ENCODE measurements around the gene FAM117A. TPM values are rescaled to one million over a fixed set of nuclear protein-coding genes. Genes with fewer than 3 reads are reported as not detected.
"Not testable (repeated sequence)": the region's sequence is repeated elsewhere in the genome, so short reads cannot be mapped to it uniquely, and the experiment has no call there.

Gene FAM117A
- polyA plus RNA-seq, 1 experiment = 2.5 TPM

- Histone ChIP-seq H3K27ac (ENCODE audit: low read depth, low read length) (no peak overlapping the region), H3K9me3 (ENCODE audit: control insufficient read depth, insufficient read depth, low read length) (no peaks in the 10 kb centered on the region; the same call in 1 of the 2 replicates), H3K27me3 (ENCODE audit: control insufficient read depth, insufficient read depth, low read length) (peaks cover 33% of the 10 kb centered on the region), H3K4me3 (ENCODE audit: low read depth, low read length) (no peak overlapping the region)
- no peak for DNase-seq (ENCODE audit: low read depth, low spot score)
- TF ChIP-seq CTCF (IDR thresholded peaks at IDR 0.05; ENCODE audit: low read depth, low read length) = no peak
- CTCF ChIA-PET = no interaction called here
- POLR2A ChIA-PET = no interaction called here
These were observed 2.9 kb downstream of the FAM117A start for GRCh38 chr17:49760932-49761558.

- POLR2A ChIA-PET = no interaction called here
These were observed 3.6 kb downstream of the FAM117A start for GRCh38 chr17:49760296-49760695.

GRCh38 chr17:49759203-49759602 lies 4.7 kb downstream of the FAM117A start:
- ChIA-PET CTCF (interaction anchor here (0.8 kb wide), 1 partner anchor 51 kb away, joined by 3 read pairs; no protein-coding TSS in a partner anchor), POLR2A (no interaction called here)
- Histone ChIP-seq H3K27ac (ENCODE audit: low read depth, low read length) (no peak overlapping the region), H3K4me3 (ENCODE audit: low read depth, low read length) (no peak overlapping the region), H3K27me3 (ENCODE audit: control insufficient read depth, insufficient read depth, low read length) (peaks cover 33% of the 10 kb centered on the region), H3K9me3 (ENCODE audit: control insufficient read depth, insufficient read depth, low read length) (no peaks in the 10 kb centered on the region; the same call in 1 of the 2 replicates)
- DNase-seq (ENCODE audit: low read depth, low spot score) = no peak
- no peak for TF ChIP-seq CTCF (IDR thresholded peaks at IDR 0.05; ENCODE audit: low read depth, low read length)

More at GRCh38 chr17:49760296-49760695, 3.6 kb downstream of the FAM117A start:
- DNase-seq (ENCODE audit: low read depth, low spot score) = no peak
- CTCF ChIA-PET = no interaction called here
- no peak for TF ChIP-seq CTCF (IDR thresholded peaks at IDR 0.05; ENCODE audit: low read depth, low read length)
- Histone ChIP-seq H3K27me3 (ENCODE audit: control insufficient read depth, insufficient read depth, low read length) (peaks cover 33% of the 10 kb centered on the region), H3K27ac (ENCODE audit: low read depth, low read length) (no peak overlapping the region), H3K4me3 (ENCODE audit: low read depth, low read length) (no peak overlapping the region), H3K9me3 (ENCODE audit: control insufficient read depth, insufficient read depth, low read length) (no peaks in the 10 kb centered on the region; the same call in 1 of the 2 replicates)

- H3K4me3 ChIP-seq (ENCODE audit: low read depth, low read length); H3K27ac ChIP-seq (ENCODE audit: low read depth, low read length); H3K9me3 ChIP-seq (ENCODE audit: control insufficient read depth, insufficient read depth, low read length); POLR2A ChIA-PET; CTCF ChIA-PET; DNase-seq (ENCODE audit: low read depth, low spot score): not testable (repeated sequence)
- peaks cover 33% of the 10 kb centered on the region for H3K27me3 ChIP-seq (ENCODE audit: control insufficient read depth, insufficient read depth, low read length)
These were observed 5.4 kb downstream of the FAM117A start for GRCh38 chr17:49758464-49759010.

GRCh38 chr17:49757151-49757777 lies 6.7 kb downstream of the FAM117A start:
- POLR2A ChIA-PET = no interaction called here
- Histone ChIP-seq H3K27ac (ENCODE audit: low read depth, low read length) (no peak overlapping the region), H3K9me3 (ENCODE audit: control insufficient read depth, insufficient read depth, low read length) (no peaks in the 10 kb centered on the region), H3K4me3 (ENCODE audit: low read depth, low read length) (no peak overlapping the region), H3K27me3 (ENCODE audit: control insufficient read depth, insufficient read depth, low read length) (peaks cover 20% of the 10 kb centered on the region)
- no peak for DNase-seq (ENCODE audit: low read depth, low spot score)
- TF ChIP-seq CTCF (IDR thresholded peaks at IDR 0.05; ENCODE audit: low read depth, low read length) = no peak
- CTCF ChIA-PET = no interaction called here
